ENCODE measurements around the gene CETP. TPM values are rescaled to one million over a fixed set of nuclear protein-coding genes. Genes with fewer than 3 reads are reported as not detected.

CETP gene
- total RNA-seq, 4 donors from 2014 or later: not detected

- no peaks in the 10 kb centered on the region for H3K9me3 ChIP-seq
- no peak overlapping the region for H3K4me3 ChIP-seq
- no peak for TF ChIP-seq POLR2A (IDR thresholded peaks at IDR 0.05)
- no peak for TF ChIP-seq CTCF (IDR thresholded peaks at IDR 0.05 in 4 of 5, conservative IDR thresholded peaks at IDR 0.05 in 1 of 5)
- in situ Hi-C loops (cut with MboI; ENCODE audit: low sequenced_read_pairs in 4 of 4) (no loop called here), intact Hi-C loops (cut with DNase I; ENCODE audit: low total_unique reads) (no loop called here)
- DNase-seq (no peak), ATAC-seq (no peak)
- no peaks in the 10 kb centered on the region for H3K36me3 ChIP-seq
- peak overlapping the region in 3 of 4 donors; percentile 24 to 47 (median 36) for H3K27ac ChIP-seq
- H3K4me1 ChIP-seq: peaks cover 0 to 10% of the 10 kb centered on the region in 2 donors
- H3K27me3 ChIP-seq: no peaks in the 10 kb centered on the region
Observed at GRCh38 chr16:56966093-56966475, 4.3 kb downstream of the CETP start.

- no peaks in the 10 kb centered on the region for H3K9me3 ChIP-seq
- no peaks in the 10 kb centered on the region for H3K27me3 ChIP-seq
- in situ Hi-C loops (cut with MboI; ENCODE audit: low sequenced_read_pairs in 4 of 4) (no loop called here), intact Hi-C loops (cut with DNase I; ENCODE audit: low total_unique reads) (no loop called here)
- TF ChIP-seq POLR2A (IDR thresholded peaks at IDR 0.05) (no peak), CTCF (IDR thresholded peaks at IDR 0.05 in 4 of 5, conservative IDR thresholded peaks at IDR 0.05 in 1 of 5) (no peak)
- no peak overlapping the region for H3K4me3 ChIP-seq
- H3K36me3 ChIP-seq: no peaks in the 10 kb centered on the region
- no peak overlapping the region for H3K27ac ChIP-seq
- DNase-seq (no peak), ATAC-seq (no peak)
- H3K4me1 ChIP-seq: no peaks in the 10 kb centered on the region
Observed at GRCh38 chr16:56967733-56968132, 6.0 kb downstream of the CETP start.

DNA sequence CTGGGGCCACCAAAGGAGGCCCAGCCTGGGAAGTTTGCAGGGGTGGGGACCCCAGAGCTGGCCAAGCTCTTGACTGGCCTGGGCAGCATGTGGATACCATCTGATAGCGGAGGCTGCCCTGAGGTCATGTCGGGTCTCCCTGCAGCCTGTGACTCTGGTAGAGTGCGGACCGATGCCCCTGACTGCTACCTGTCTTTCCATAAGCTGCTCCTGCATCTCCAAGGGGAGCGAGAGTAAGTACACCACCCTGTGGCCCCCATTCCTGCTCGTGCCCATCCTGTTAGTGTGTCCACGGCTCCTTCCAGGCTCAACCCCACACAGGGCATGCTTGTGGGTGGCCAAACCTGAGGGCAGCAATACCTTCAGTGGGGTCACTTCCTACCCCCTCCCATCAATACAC is 8.0 kb downstream of the CETP start:
- Histone ChIP-seq H3K27me3 (no peaks in the 10 kb centered on the region), H3K4me1 (no peaks in the 10 kb centered on the region), H3K9me3 (no peaks in the 10 kb centered on the region), H3K36me3 (no peaks in the 10 kb centered on the region), H3K27ac (no peak overlapping the region), H3K4me3 (no peak overlapping the region)
- in situ Hi-C loops (cut with MboI; ENCODE audit: low sequenced_read_pairs in 4 of 4): loop anchor here in 1 of 4 donors (10.0 kb wide), 1 partner anchor 65 kb away; no protein-coding TSS in a partner anchor
- DNase-seq (no peak), ATAC-seq (no peak)
- intact Hi-C loops (cut with DNase I; ENCODE audit: low total_unique reads): no loop called here
- no peak for TF ChIP-seq POLR2A (IDR thresholded peaks at IDR 0.05)
- no peak for TF ChIP-seq CTCF (IDR thresholded peaks at IDR 0.05 in 4 of 5, conservative IDR thresholded peaks at IDR 0.05 in 1 of 5)

DNA sequence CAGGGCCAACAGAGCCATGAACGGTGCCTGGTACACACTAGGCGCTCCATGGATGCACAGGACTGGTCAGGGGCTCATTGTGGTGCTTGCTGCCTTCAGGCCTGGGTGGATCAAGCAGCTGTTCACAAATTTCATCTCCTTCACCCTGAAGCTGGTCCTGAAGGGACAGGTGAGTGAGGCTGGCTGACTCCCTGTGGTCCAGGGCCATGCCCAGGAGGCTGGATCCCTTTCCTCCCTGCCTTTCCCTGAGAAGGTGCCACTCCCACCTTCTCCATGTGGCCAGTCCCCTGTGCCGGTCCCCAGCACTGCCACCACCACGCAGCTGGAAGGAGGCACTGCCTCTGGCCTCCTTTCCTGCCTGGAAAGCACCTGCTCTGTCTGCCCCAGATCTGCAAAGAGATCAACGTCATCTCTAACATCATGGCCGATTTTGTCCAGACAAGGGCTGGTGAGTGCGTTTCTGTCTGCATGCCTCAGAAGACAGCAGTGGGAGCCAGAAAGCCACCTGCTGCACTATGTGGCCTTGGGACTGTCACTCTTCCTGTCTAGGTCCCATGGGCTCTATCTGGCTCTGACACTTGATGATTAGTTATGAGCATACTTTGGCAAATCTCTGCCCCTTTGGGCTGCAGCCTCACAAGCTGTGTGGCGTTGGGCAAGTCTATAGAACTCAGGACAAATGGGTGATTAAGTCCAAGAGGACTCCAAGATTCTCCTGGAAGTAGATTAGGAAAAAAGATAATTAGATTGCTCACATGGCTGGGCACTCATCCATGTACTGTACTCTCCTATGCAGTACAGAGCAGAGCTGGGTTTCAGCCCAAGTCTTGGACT is 9.4 kb downstream of the CETP start:
- Histone ChIP-seq H3K27ac (no peak overlapping the region), H3K4me3 (no peak overlapping the region), H3K9me3 (no peaks in the 10 kb centered on the region), H3K36me3 (no peaks in the 10 kb centered on the region), H3K27me3 (no peaks in the 10 kb centered on the region), H3K4me1 (no peaks in the 10 kb centered on the region)
- in situ Hi-C loops (cut with MboI; ENCODE audit: low sequenced_read_pairs in 4 of 4) (loop anchor here in 1 of 4 donors (10.0 kb wide), 1 partner anchor 64 kb away; no protein-coding TSS in a partner anchor), intact Hi-C loops (cut with DNase I; ENCODE audit: low total_unique reads) (no loop called here)
- DNase-seq: no peak
- TF ChIP-seq CTCF (IDR thresholded peaks at IDR 0.05 in 4 of 5, conservative IDR thresholded peaks at IDR 0.05 in 1 of 5): no peak
- no peak for TF ChIP-seq POLR2A (IDR thresholded peaks at IDR 0.05)
- ATAC-seq: no peak
